Gastroesophageal sphincter (tissue), 4 donors: ENCODE measurements around the gene KCNS3. TPM values are rescaled to one million over a fixed set of nuclear protein-coding genes. Genes with fewer than 3 reads are reported as not detected.

Source experiments
- ATAC-seq: fragments of 150-250 bp; one replicate; pipeline ENCODE4 v1.9.1; 2016; ENCODE audit warnings: mild to moderate bottlenecking, moderate library complexity
- H3K27ac ChIP-seq, 4 donors: fragments of 200-600 bp; sonication (generic) in 3 of 4; 1 replicate in 3 of 4; 2 replicates in 1 of 4; pipeline ENCODE4 v1.5.1; 2016 to 2019
- H3K27me3 ChIP-seq: fragments of 200-600 bp; sonication (generic); one replicate; pipeline ENCODE4 v1.5.1; 2019
- H3K36me3 ChIP-seq, 2 donors: fragments of 200-600 bp; sonication (generic); one replicate each; pipeline ENCODE4 v1.5.1; 2019; ENCODE audit warnings: control low read depth in 1 of 2
- H3K4me1 ChIP-seq, 3 donors: fragments of 200-600 bp; sonication (generic); 1 replicate in 2 of 3; 2 replicates in 1 of 3; pipeline ENCODE4 v1.5.1; 2016 to 2019; ENCODE audit warnings: control low read depth in 2 of 3
- H3K4me3 ChIP-seq, 2 donors: fragments of 200-600 bp; sonication (generic); one replicate each; pipeline ENCODE4 v1.5.1; 2019; ENCODE audit warnings: mild to moderate bottlenecking in 1 of 2, moderate library complexity in 1 of 2
- H3K9me3 ChIP-seq, 3 donors: fragments of 200-600 bp; sonication (generic); one replicate each; pipeline ENCODE4 v1.5.1; 2017 to 2019; ENCODE audit warnings: control low read depth in 2 of 3
- EP300 ChIP-seq: sonication (generic); formaldehyde crosslinking; IDR thresholded peaks from one replicate; pipeline ENCODE4 v1.6.1; 2017; ENCODE audit warnings: antibody characterized with exemption, mild to moderate bottlenecking
- POLR2A ChIP-seq, 2 donors: fragments of 450-650 bp; IDR thresholded peaks; one replicate each; pipeline ENCODE4 v1.6.1; 2017; ENCODE audit warnings: antibody characterized with exemption in 2 of 2, mild to moderate bottlenecking in 2 of 2, moderate library complexity in 1 of 2
- POLR2AphosphoS5 ChIP-seq: sonication (generic); formaldehyde crosslinking; IDR thresholded peaks from one replicate; pipeline ENCODE4 v1.6.1; 2017; ENCODE audit warnings: antibody characterized with exemption
- WGBS, 2 donors: methylation state at CpG; one replicate each; pipeline ENCODE4 v1.1.5; 2018; ENCODE audit warnings: low coverage in 1 of 2; 5-methylcytosine and 5-hydroxymethylcytosine counted together
- total RNA-seq, 4 donors: library from RNA; depleted of rRNA; stranded (reverse); fragments of >200 nt; gene quantifications; one replicate each; pipeline ENCODE4 v1.1.0, GENCODE V29; 2016
- TF ChIP-seq, protein P1 (sequence below), 4 experiments: fragments of 200-600 bp in 2 of 4; fragments of 450-650 bp in 2 of 4; sonication (generic) in 1 of 4; IDR thresholded peaks; one replicate each; pipeline ENCODE4 v1.5.1; 2017 to 2019; ENCODE audit warnings: antibody characterized with exemption in 4 of 4, mild to moderate bottlenecking in 2 of 4, moderate library complexity in 2 of 4

The KCNS3 gene
- total RNA-seq, 4 donors from 2014 or later: 37.3 to 61.3 (median 38.0) TPM

DNA sequence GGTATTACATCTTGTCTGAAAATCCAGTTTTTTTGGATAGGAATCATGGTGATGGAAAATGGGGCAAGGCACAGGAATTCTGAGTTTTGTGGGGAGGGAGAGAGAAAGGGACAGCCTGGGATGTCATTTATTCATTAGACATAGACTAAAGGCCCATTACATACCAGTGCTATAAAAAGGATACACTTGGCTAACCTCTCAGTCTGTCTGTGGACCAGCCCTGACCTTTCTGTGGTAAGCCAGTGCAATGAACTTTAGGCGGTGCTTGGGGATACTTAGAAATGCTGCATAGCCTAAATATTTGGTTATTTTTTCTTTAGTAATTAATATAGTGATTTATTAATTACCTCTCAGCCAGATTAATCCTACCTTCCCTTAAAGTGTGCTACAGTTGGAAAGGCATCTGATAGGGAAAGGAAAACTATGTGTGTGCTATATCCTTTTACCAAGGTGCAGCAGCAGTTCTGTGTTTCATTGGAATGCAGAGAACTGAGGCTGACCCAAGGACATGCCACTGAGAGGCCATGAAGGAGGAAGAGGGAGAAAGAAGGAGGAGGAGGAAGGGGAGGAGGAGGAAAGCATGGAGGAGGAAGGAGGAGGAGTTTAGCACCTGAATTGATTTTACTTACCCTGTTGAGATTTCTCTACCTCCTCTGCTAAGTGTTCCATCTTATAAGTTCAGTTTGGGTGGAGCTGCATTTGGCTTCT, 37.5 kb downstream of the KCNS3 start:
- Histone ChIP-seq H3K27ac (no peak overlapping the region), H3K27me3 (no peaks in the 10 kb centered on the region), H3K4me1 (peaks cover 0 to 29% (median 4%) of the 10 kb centered on the region in 3 donors), H3K36me3 (peaks cover 0 to 4% of the 10 kb centered on the region in 2 donors), H3K9me3 (no peaks in the 10 kb centered on the region), H3K4me3 (no peak overlapping the region)
- ATAC-seq: no peak
- WGBS, 2 donors: 57 to 58% methylated on average over 1 of the region's 1 CpG
- TF ChIP-seq, protein P1, sequence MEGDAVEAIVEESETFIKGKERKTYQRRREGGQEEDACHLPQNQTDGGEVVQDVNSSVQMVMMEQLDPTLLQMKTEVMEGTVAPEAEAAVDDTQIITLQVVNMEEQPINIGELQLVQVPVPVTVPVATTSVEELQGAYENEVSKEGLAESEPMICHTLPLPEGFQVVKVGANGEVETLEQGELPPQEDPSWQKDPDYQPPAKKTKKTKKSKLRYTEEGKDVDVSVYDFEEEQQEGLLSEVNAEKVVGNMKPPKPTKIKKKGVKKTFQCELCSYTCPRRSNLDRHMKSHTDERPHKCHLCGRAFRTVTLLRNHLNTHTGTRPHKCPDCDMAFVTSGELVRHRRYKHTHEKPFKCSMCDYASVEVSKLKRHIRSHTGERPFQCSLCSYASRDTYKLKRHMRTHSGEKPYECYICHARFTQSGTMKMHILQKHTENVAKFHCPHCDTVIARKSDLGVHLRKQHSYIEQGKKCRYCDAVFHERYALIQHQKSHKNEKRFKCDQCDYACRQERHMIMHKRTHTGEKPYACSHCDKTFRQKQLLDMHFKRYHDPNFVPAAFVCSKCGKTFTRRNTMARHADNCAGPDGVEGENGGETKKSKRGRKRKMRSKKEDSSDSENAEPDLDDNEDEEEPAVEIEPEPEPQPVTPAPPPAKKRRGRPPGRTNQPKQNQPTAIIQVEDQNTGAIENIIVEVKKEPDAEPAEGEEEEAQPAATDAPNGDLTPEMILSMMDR (IDR thresholded peaks at IDR 0.05): no peak
- TF ChIP-seq POLR2A (IDR thresholded peaks at IDR 0.05): no peak

GRCh38 chr2:17916584-17916983, 38.1 kb downstream of the KCNS3 start:
- TF ChIP-seq POLR2AphosphoS5 (no peak), EP300 (no peak), POLR2A (IDR thresholded peaks at IDR 0.05) (no peak)
- TF ChIP-seq, protein P1 (IDR thresholded peaks at IDR 0.05): no peak
- H3K4me1 ChIP-seq: peaks cover 0 to 28% (median 4%) of the 10 kb centered on the region in 3 donors
- no peaks in the 10 kb centered on the region for H3K27me3 ChIP-seq

DNA sequence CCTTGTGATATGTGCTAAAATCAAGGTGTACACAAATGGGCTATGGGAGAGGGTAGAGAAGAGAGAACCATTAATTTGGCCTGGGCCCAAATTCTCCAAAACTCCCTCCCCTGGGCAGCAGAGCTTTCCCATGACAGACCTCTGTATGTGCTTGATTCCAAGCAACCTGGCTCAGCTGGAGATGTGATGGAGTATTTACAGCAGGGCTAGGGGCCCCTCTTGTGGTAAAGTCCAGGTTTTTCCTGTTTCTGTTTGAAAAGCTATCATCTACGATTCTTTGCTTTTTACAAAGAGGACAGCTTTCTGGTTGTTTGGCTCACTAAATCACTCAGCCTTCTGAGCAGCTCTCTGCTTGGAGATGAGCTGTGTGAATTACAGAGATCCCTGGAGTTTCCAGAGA, 40.3 kb downstream of the KCNS3 start:
- WGBS, 2 donors: 27 to 60% methylated on average over 1 of the region's 1 CpG
- ATAC-seq: no peak
- Histone ChIP-seq H3K4me1 (peaks cover 0 to 16% (median 4%) of the 10 kb centered on the region in 3 donors), H3K27ac (no peak overlapping the region), H3K9me3 (no peaks in the 10 kb centered on the region), H3K36me3 (peaks cover 0 to 4% of the 10 kb centered on the region in 2 donors), H3K4me3 (no peak overlapping the region), H3K27me3 (no peaks in the 10 kb centered on the region)
- TF ChIP-seq, protein P1 (IDR thresholded peaks at IDR 0.05): peak in 1 of 4 experiments; percentile 27
- TF ChIP-seq POLR2AphosphoS5 (no peak), POLR2A (IDR thresholded peaks at IDR 0.05) (no peak), EP300 (no peak)

More at GRCh38 chr2:17916584-17916983, 38.1 kb downstream of the KCNS3 start:
- no peak for ATAC-seq
- Histone ChIP-seq H3K27ac (no peak overlapping the region), H3K4me3 (no peak overlapping the region), H3K9me3 (no peaks in the 10 kb centered on the region), H3K36me3 (peaks cover 0 to 4% of the 10 kb centered on the region in 2 donors)

- TF ChIP-seq EP300: no peak
- TF ChIP-seq, protein P1 (IDR thresholded peaks at IDR 0.05): no peak
- TF ChIP-seq POLR2AphosphoS5: no peak
- no peak for ATAC-seq
- Histone ChIP-seq H3K4me3 (no peak overlapping the region), H3K27me3 (no peaks in the 10 kb centered on the region), H3K27ac (no peak overlapping the region), H3K4me1 (no peaks in the 10 kb centered on the region), H3K36me3 (peaks cover 0 to 22% of the 10 kb centered on the region in 2 donors), H3K9me3 (peaks cover 0 to 5% (median 0%) of the 10 kb centered on the region in 3 donors)
- WGBS, 2 donors: 57 to 88% methylated on average over 1 to 4 of the region's 4 CpGs
Observed at GRCh38 chr2:17930773-17931172, 52.3 kb downstream of the KCNS3 start.

- peaks cover 0 to 5% (median 0%) of the 10 kb centered on the region in 3 donors for H3K9me3 ChIP-seq
- no peak for ATAC-seq
- H3K27ac ChIP-seq: no peak overlapping the region
- H3K4me1 ChIP-seq: no peaks in the 10 kb centered on the region
- no peaks in the 10 kb centered on the region for H3K27me3 ChIP-seq
- WGBS, 2 donors: 72 to 86% methylated on average over 3 of the region's 3 CpGs
- H3K4me3 ChIP-seq: no peak overlapping the region
- TF ChIP-seq EP300 (no peak), POLR2AphosphoS5 (no peak), POLR2A (IDR thresholded peaks at IDR 0.05) (no peak)
- TF ChIP-seq, protein P1 (IDR thresholded peaks at IDR 0.05): no peak
- peaks cover 0 to 22% of the 10 kb centered on the region in 2 donors for H3K36me3 ChIP-seq
Observed at GRCh38 chr2:17933256-17933655, 54.8 kb downstream of the KCNS3 start.
